Transverse colon (tissue), 4 donors: ENCODE measurements around the gene DCAF17.
"Not testable (repeated sequence)": the region's sequence is repeated elsewhere in the genome, so short reads cannot be mapped to it uniquely, and the experiment has no call there.

ENCODE experiments used
- POLR2A ChIP-seq: fragments of 450-650 bp; IDR thresholded peaks from one replicate; pipeline ENCODE4 v1.6.1; 2016; ENCODE audit warnings: antibody characterized with exemption, mild to moderate bottlenecking, moderate library complexity
- POLR2AphosphoS5 ChIP-seq, 3 donors: sonication (generic); formaldehyde crosslinking; IDR thresholded peaks; one replicate each; pipeline ENCODE4 v1.6.1; 2016; ENCODE audit warnings: antibody characterized with exemption in 3 of 3
- TF ChIP-seq, protein P1 (sequence below), 5 experiments: fragments of 200-600 bp in 3 of 5; fragments of 450-650 bp in 2 of 5; sonication (generic) in 3 of 5; IDR thresholded peaks; 1 replicate in 2 of 5; 2 replicates in 3 of 5; pipeline ENCODE4 v1.5.1; 2016 to 2017; ENCODE audit warnings: antibody characterized with exemption in 5 of 5, inconsistent platforms in 3 of 5, mild to moderate bottlenecking in 2 of 5, moderate library complexity in 1 of 5

GRCh38 chr2:171497664-171498063, 63.6 kb downstream of the DCAF17 start:
- TF ChIP-seq, protein P1, sequence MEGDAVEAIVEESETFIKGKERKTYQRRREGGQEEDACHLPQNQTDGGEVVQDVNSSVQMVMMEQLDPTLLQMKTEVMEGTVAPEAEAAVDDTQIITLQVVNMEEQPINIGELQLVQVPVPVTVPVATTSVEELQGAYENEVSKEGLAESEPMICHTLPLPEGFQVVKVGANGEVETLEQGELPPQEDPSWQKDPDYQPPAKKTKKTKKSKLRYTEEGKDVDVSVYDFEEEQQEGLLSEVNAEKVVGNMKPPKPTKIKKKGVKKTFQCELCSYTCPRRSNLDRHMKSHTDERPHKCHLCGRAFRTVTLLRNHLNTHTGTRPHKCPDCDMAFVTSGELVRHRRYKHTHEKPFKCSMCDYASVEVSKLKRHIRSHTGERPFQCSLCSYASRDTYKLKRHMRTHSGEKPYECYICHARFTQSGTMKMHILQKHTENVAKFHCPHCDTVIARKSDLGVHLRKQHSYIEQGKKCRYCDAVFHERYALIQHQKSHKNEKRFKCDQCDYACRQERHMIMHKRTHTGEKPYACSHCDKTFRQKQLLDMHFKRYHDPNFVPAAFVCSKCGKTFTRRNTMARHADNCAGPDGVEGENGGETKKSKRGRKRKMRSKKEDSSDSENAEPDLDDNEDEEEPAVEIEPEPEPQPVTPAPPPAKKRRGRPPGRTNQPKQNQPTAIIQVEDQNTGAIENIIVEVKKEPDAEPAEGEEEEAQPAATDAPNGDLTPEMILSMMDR (IDR thresholded peaks at IDR 0.05) = not testable (repeated sequence)
- TF ChIP-seq POLR2AphosphoS5 (IDR thresholded peaks at IDR 0.05); POLR2A: not testable (repeated sequence)
